Left lung (tissue), 10 donors: ENCODE results near the gene SH3RF1. TPM values are rescaled to one million over a fixed set of nuclear protein-coding genes. Genes with fewer than 3 reads are reported as not detected.
A peak's percentile ranks its signal among the peaks of the same experiment; 100 is the strongest.

Source experiments
- ATAC-seq: fragments of 200-7000 bp; cut with Tn5 transposase; one replicate; pipeline ENCODE4 v1.9.1; 2020; ENCODE audit warnings: moderate library complexity
- DNase-seq, 4 donors: peaks; one replicate each; pipeline ENCODE4 v3.0.0-alpha.2; 2013 to 2020
- H3K27ac ChIP-seq, 2 donors: fragments of 200-600 bp; sonication (generic) in 1 of 2; one replicate each; pipeline versions ENCODE4 v1.5.0 to v1.8.0; 2020 to 2021
- H3K27me3 ChIP-seq, 2 donors: fragments of 200-600 bp; sonication (generic) in 1 of 2; one replicate each; pipeline versions ENCODE4 v1.5.0 to v1.8.0; 2020 to 2021
- H3K36me3 ChIP-seq, 2 donors: fragments of 200-600 bp; sonication (generic) in 1 of 2; one replicate each; pipeline versions ENCODE4 v1.5.0 to v1.8.0; 2020 to 2021
- H3K4me1 ChIP-seq, 2 donors: fragments of 200-600 bp; one replicate each; pipeline ENCODE4 v1.8.0; 2021
- H3K4me3 ChIP-seq, 2 donors: fragments of 200-600 bp; sonication (generic) in 1 of 2; one replicate each; pipeline versions ENCODE4 v1.5.0 to v1.8.0; 2020 to 2021; ENCODE audit warnings: mild to moderate bottlenecking in 1 of 2
- H3K9me3 ChIP-seq, 2 donors: fragments of 200-600 bp; sonication (generic) in 1 of 2; one replicate each; pipeline versions ENCODE4 v1.5.0 to v1.8.0; 2020 to 2021
- CTCF ChIP-seq, 2 donors: fragments of 200-600 bp; sonication (generic) in 1 of 2; IDR thresholded peaks; one replicate each; pipeline versions ENCODE4 v1.5.0 to v1.8.0; 2021; ENCODE audit warnings: antibody characterized with exemption in 2 of 2
- intact Hi-C, 2 donors: fragments of 100-400 bp; cut with DNase I; formaldehyde crosslinking; loops; one replicate each; pipeline versions ENCODE4 v1.11.2 to v1.14.2; 2022
- polyA plus RNA-seq, 6 donors: library from polyadenylated mRNA; unstranded; fragments of 120-200 nt; gene quantifications; one replicate each; pipeline ENCODE4 v1.2.1, GENCODE V29; 2013; ENCODE audit not compliant: insufficient read length in 6 of 6
- total RNA-seq, 2 donors: library from RNA; stranded (reverse); fragmentation: NEBNext Ultra II Directional; extraction: Animal tissue kit (Norgen Biotek cat#: 25700); gene quantifications; one replicate each; pipeline ENCODE4 v1.2.1, GENCODE V29; 2021
- donor health status: DM: no; HTN: yes; CAD: no.
- donor health status: DM: no; HTN: no; CAD: no.

SH3RF1 gene
- total and polyA plus RNA-seq, 8 donors: 18.9 to 39.4 (median 20.8) TPM

- H3K4me1 ChIP-seq: peaks cover 23 to 47% of the 10 kb centered on the region in 2 donors
- no peak overlapping the region for H3K4me3 ChIP-seq
- no peak for TF ChIP-seq CTCF (IDR thresholded peaks at IDR 0.05)
- no peak overlapping the region for H3K27ac ChIP-seq
- ATAC-seq (no peak), DNase-seq (peak in 2 of 4 donors; percentile 80 to 81)
- H3K27me3 ChIP-seq: no peaks in the 10 kb centered on the region
- intact Hi-C loops: no loop called here
- no peaks in the 10 kb centered on the region for H3K36me3 ChIP-seq
- no peaks in the 10 kb centered on the region for H3K9me3 ChIP-seq
Measured at GRCh38 chr4:169239221-169239905, 31.4 kb downstream of the SH3RF1 start.

- peaks cover 14 to 38% of the 10 kb centered on the region in 2 donors for H3K4me1 ChIP-seq
- no peaks in the 10 kb centered on the region for H3K9me3 ChIP-seq
- DNase-seq (no peak), ATAC-seq (peak; percentile 86)
- H3K4me3 ChIP-seq: no peak overlapping the region
- TF ChIP-seq CTCF (IDR thresholded peaks at IDR 0.05): no peak
- no peaks in the 10 kb centered on the region for H3K36me3 ChIP-seq
- no peak overlapping the region for H3K27ac ChIP-seq
- no peaks in the 10 kb centered on the region for H3K27me3 ChIP-seq
- intact Hi-C loops: no loop called here
Measured at GRCh38 chr4:169238445-169238844, 32.3 kb downstream of the SH3RF1 start.

GRCh38 chr4:169236873-169237626 is 33.7 kb downstream of the SH3RF1 start:
- ATAC-seq (no peak), DNase-seq (no peak)
- no peak for TF ChIP-seq CTCF (IDR thresholded peaks at IDR 0.05)
- no peaks in the 10 kb centered on the region for H3K27me3 ChIP-seq
- peaks cover 14 to 38% of the 10 kb centered on the region in 2 donors for H3K4me1 ChIP-seq
- intact Hi-C loops: no loop called here
- no peak overlapping the region for H3K4me3 ChIP-seq
- H3K36me3 ChIP-seq: no peaks in the 10 kb centered on the region
- H3K27ac ChIP-seq: no peak overlapping the region
- no peaks in the 10 kb centered on the region for H3K9me3 ChIP-seq

- peaks cover 14 to 32% of the 10 kb centered on the region in 2 donors for H3K4me1 ChIP-seq
- H3K9me3 ChIP-seq: no peaks in the 10 kb centered on the region
- no peak overlapping the region for H3K27ac ChIP-seq
- H3K27me3 ChIP-seq: no peaks in the 10 kb centered on the region
- no peaks in the 10 kb centered on the region for H3K36me3 ChIP-seq
- H3K4me3 ChIP-seq: no peak overlapping the region
- TF ChIP-seq CTCF (IDR thresholded peaks at IDR 0.05): no peak
- ATAC-seq (no peak), DNase-seq (no peak)
- intact Hi-C loops: no loop called here
Measured at GRCh38 chr4:169236078-169236477, 34.7 kb downstream of the SH3RF1 start.

GRCh38 chr4:169234137-169234855 is 36.5 kb downstream of the SH3RF1 start:
- peaks cover 17 to 34% of the 10 kb centered on the region in 2 donors for H3K4me1 ChIP-seq
- intact Hi-C loops: no loop called here
- H3K9me3 ChIP-seq: no peaks in the 10 kb centered on the region
- no peak overlapping the region for H3K27ac ChIP-seq
- no peaks in the 10 kb centered on the region for H3K27me3 ChIP-seq
- no peak for DNase-seq
- H3K36me3 ChIP-seq: no peaks in the 10 kb centered on the region
- no peak for ATAC-seq
- H3K4me3 ChIP-seq: no peak overlapping the region
- TF ChIP-seq CTCF (IDR thresholded peaks at IDR 0.05): no peak
